ENCODE results near the gene ENTPD2.

The ENTPD2 gene

DNA sequence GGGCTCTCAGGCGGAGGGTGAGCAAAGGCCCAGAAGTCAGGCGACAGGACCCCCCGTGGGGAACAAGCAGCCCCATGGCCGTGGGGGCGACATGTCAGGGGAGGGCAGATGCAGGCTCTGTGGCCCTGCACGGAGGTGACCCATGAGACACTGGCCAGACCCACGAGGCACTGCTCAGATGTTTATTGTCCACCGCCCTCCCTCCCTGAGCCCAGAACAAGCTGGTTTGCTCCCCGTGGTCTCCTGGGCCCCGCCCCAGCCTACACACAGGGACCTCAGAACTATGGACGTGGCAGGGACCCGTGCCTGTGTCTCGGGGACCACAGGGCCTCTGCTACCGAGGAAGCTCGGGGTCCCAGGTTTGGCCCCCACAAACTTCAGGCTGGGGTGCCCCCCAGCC lies 23.9 kb downstream of the ENTPD2 start:
- DNase-seq (ENCODE audit: low read depth): no peak

DNA sequence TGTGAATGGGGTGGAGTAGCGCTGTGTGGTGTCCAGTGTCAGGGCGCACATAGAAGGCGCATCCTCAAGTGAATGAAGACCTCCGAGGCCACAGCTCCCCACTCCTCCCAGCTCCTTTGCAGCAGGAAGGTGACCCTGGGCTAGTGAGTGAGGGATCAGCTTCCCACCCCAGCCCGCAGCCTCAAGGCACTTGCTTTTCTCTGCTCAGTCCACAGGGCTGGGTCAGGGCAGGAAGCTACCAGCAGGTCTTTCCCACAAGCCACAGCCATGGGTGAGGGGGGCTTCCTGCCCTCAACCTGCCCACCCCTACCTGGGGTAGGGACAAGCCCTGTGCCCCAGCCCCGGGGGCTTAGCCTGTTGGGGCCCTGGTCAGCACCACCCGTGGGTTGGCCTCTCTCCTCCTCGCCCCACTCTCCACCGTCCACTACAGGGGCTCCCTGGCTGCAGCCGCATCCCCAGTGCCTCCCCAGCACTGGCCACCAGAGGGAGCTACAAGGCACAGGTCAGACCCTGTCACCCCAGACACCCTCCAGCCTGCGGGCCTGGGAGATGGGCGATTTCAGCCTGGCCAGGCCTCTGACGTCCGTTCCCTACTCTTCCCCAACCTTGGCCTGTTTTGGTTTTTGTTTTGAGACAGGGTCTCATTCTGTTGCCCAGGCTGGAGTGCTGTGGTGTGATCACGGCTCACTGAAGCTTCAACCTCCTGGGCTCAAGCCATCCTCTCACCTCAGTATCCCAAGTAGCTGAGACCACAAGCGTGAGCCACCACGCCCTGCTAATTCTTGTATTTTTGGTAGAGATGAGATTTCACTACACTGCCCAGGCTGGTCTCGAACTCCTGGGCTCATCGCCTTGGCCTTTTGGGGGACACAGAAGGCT lies 24.6 kb downstream of the ENTPD2 start:
- peak; percentile 42 for DNase-seq (ENCODE audit: low read depth)

DNA sequence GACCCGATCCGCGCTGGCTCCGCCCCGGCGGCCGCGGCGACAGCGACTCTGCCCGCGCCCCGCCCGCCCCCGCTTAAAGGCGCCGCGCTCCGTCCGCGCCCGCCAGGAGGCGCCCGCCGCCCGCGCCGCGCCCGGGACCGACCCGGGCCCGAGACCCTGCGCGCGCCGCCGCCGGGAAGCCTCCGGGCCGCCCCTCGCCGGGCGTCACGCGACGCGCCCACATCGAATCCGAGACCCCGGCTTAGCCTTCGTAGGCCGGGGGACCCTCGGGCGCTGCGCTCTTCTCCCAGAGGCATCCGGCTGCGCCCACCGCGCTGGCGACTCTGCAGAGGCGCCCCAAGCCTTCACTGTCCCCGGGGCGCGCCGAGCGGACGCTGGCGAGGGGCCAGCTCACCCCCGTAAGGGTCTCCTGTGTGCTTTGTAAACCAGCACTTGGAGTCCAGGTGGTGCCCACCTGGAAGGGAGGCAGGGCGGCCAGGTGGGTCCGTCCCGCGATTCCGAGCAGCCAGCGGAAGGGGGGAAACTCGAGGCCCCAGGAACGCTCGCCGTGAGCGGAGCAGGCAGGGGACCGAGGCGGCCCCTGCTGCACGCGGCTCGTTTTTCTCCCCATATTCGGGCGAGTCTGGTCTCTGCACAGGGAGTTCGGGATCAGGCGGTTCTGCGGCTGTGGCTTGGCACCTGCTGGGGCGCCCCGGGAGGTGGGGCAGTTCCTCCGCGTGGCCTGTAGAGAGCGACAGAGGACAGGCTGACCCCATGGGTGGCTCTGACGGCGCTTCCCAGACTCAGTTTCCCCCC lies 25.4 kb downstream of the ENTPD2 start:
- DNase-seq (ENCODE audit: low read depth): peak; percentile 35

DNA sequence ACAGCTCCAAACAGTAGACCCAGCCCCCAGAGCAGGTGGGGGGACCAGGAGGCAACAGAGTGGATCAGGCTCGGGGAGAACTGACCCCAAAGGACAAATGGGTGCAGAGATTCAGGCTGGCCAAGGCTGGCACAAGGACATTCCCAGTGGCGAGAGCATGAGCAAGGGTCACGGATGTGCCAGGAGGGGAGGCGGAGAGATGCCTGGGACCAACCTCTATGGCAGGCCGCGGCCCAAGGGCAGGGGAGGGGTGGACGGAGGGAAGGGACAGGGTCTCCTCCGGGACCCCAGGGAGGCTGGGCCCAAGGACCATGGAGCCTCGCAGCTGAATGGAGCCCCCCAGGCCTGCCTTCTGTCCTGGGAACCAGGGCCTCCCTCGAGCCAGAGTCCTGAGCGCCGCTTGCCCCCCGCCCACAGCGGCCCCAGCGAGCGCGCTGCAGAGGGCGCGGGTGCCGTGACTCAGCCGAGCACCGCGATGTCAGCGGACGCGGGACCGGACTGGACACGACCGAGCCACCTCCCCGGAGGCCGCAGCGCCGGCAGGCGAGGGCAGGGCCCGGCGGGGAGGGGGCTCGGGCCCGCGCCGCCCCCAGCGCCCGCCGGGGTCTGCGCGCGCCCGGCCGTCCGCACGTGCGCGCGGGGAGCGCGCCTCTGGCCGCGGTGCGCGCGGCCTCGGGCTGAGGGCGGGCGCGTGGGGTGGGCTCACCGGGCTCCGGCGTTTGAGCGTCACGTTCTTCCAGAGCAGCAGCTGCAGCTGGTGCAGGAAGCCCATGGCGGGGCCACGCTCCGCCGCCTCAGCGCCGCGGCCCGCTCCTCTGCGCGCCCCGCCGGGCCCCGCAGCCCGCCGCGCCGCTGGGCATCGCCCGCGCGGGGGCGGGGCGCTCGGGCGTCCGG lies 26.2 kb downstream of the ENTPD2 start, which contains the start of gene ABCA2:
Gene ABCA2 (minus strand): TSS at position 869 of the 894 bp plus-strand sequence. CDS start 97 bp downstream, at position 772.
- peak; percentile 27 for DNase-seq (ENCODE audit: low read depth)

DNA sequence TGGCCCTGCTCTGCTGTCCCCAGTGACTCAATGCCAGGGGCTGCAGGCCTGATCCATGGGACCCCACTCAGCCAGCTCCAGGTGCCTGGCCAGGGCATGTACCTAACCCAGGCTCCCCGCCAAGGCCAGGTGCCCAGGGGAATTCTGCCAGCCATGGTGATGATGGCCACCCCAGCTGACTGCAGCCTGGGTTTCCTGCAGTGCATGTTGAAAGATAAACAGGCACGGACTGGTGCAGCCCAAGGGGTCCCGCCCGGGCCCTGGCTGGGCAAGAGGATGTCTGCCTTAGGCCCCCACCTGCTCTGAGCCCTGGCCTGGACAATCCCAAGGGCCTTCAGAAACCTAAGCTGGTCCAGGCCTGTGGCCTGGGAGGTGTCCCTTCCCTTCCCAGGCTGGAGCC lies 27.0 kb downstream of the ENTPD2 start:
- DNase-seq (ENCODE audit: low read depth): no peak

DNA sequence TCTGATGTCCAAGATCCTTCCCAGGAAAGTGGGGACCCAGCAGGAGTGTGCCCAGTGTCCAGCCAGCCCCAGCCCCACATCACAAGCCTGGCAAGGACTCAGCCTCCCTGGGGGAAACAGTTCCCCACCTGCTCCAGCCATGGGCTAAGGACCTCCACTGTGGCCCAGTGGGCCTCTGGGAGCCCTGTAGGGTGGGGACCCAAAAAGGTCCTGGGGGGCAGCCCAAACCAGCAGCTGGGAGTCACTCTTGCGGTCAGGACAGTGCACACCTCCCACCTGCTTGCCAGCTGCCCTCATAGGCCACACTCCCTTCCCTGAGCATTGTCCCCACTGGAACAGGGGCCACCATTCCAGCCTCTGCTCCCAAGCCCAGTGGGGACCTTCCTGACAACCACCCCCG lies 27.5 kb downstream of the ENTPD2 start:
- no peak for DNase-seq (ENCODE audit: low read depth)

DNA sequence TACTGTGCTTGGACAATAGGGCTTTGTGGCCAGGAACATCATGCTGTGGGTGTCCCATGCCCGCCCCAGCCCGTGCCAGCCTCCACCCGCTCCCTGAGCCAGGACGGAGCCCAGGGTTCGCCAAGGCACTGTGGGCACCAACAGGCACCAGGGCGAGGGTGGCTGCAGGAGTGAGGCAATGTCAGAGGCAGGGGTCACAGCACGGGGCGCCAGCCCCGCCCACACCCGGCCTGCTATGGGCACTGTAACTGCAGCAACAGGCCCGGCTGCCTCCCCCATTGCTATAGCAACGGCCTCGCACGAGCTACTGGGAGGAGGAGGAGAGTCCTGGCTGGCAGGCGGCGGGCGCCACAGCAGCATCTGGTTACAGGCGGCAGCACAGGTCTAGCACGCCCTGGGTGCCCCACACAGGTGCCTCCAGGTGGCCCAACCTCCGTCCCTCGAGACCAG lies 28.3 kb downstream of the ENTPD2 start:
- DNase-seq (ENCODE audit: low read depth): no peak

DNA sequence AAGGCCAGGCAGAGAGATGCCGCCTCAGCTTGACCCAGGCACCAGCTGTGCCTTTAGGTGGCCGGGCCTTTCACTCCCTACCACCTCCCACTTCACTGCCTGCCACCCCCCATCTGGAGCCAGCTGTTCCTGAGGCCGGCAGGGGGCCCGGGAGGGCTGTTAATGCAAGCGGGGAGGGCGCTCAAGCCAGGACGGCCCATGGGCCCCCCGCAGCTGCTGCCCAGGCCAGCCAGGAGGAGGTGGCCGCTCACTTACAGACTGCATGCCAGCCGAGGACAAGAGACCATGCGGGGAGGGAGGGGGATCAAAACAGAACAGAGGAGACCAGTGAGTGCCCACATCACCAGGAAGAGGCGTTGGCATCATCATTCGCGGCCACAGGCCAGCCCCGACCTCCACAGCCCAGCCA lies 30.3 kb downstream of the ENTPD2 start:
- DNase-seq (ENCODE audit: low read depth): no peak

DNA sequence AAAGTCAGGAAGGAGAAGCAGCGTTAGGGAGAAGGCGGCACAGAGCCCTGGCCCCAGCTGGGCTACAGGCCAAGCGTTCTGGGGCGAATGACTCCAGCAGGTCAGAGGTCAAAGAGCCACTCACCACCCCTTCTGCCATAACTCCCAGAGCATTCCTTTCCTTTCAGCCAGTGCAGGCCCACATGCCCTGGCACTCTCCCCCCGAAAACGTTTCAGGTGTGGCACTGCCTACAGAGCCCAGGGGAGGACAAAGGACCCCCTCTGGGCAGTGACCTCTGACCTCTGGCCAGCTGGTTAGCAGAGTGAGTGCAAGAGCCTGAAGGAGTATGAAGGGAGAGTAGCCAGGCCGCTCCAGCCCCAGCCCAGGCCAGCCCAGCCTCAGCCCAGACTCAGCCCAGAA lies 30.7 kb downstream of the ENTPD2 start:
- DNase-seq (ENCODE audit: low read depth): no peak

DNA sequence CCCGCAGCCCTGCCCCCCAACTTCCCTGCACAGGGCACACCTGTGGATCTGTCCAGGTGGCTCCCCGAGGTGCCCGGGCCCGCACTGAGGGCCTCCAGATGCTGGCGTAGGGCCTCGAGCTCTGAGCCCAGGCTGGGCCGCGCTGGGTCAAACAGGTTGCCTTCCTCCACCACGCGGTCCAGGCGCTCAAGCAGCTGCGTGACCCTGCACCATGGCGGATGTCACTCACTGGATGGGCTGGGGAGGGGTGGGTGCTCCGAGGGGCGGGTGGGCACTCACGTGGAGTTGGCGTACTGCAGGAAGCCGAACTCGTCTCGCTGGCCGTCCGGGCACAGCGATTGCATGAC lies 31.2 kb downstream of the ENTPD2 start:
- DNase-seq (ENCODE audit: low read depth): no peak

DNA sequence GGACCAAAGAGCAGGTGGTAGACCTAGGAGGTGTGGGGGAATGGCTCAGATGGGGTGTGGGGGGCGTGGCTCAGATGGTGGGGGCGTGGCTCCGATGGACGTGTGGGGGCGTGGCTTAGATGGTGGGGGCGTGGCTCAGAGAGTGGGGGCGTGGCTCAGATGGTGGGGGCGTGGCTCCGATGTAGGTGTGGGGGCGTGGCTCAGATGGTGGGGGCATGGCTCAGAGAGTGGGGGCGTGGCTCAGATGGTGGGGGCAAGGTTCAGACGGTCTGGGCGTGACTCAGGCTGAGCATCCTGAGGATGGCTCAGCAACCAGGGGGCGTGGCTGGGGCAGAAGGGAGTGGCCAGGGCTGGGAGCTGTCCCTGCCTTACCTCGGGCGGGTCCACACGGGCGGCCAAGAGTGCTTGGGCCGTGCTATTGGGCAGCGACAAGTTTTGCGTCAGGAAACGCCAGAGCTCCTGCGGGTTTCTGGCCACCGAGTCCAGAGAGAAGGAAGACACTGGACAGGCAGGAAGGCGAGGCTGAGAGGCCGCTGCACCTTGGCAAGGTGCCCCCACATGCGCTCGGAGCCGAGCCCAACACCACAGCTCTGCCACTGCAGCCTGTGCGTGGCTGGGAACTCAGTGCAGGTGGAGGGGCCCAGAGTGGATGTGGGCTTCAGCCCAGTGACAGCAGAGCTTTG lies 31.7 kb downstream of the ENTPD2 start:
- peak; percentile 73 for DNase-seq (ENCODE audit: low read depth)

DNA sequence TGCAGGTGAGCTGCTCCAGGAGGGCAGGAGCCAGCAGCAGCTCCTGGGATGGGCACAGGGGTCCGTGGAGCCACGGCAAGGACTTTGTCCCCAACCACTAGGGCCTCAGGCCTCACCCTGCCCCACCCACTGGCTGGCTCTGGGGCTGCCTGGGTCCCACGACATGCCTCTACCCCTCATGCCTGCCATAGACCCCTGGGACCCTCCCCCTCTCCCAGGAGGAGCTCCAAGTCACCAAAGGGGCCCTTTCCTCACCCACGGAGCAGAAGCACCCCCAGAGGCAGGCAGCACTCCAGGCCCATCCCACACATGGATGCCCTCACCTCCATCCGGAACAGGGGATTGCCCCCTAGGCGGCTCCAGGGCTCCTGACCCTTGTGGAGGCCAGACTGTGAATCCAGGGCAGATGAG lies 32.3 kb downstream of the ENTPD2 start:
- DNase-seq (ENCODE audit: low read depth): no peak

DNA sequence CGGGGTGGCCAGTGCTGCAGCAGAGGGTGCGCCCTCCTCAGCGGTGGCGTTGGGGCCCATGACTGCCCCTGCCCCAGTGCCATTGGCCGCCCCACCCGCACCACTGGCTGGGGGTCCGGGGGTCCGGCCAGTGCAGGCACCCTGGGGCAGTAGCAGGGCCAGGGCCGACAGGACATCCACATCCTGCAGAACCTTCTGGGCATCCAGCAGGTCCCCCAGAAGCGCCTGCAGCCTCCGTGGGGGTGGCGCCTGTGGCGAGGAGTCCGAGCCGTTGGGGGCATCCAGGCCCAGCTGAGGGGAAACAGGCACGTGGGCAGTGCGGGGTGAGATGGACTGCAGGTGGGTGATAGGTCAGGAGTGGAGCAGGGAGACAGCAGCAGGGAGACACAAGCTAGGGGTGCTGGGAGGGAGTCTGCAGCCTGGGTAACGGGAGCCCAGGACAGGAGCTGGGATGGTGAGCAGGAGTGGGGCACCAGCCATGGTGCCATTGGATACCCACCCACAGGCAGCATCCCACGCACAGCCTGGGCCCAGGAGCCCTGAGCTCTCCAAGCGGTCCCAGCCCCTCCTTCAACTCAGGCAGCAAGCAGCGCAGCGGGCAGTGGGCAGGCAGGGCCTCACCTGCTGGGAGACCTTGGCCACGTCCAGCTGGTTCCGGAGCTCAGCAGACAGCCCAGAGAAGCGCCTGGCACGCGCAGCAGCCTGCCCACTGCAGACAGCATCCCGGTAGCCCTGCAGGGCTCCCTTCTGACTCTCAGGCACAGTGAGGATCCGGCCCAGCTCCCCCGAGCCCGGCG lies 32.9 kb downstream of the ENTPD2 start:
- DNase-seq (ENCODE audit: low read depth): no peak

DNA sequence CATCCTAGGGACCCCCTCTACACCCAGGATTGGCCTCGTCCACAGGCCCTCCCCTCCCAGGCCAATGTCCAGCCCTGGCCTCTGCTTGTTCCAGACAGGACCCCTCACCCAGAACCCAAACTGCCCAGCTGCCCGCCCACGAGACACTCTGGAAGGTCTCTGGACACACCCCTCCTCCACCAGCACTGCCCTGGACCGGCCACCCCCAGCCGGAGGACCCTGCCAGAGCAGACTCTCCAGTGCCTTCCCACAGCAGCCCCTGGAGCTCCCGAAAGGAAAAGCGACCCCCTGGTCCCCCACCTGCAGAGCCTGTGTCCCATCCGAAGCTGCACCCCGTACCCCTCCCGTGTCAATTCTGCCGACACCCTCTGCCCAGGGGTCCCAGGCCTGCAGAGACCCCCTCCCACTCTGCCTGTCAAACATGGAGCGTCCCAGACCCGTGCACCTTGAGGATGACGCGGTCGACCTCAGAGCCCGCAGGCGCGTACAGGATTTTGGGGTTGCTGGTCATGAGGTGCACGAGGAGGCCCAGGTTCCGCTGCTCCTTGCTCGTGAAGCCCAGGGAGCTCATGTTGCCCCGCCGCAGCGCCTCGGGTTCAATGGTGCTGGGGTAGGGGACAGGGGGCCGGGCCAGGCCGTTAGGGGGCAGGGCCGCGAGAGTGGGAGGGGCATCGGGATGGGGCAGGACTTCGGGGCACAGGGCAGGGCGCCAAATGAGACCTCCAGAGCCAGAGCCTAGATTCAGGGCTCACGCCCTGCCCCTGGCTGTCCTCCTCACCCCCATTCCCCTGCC lies 33.8 kb downstream of the ENTPD2 start:
- DNase-seq (ENCODE audit: low read depth): no peak

DNA sequence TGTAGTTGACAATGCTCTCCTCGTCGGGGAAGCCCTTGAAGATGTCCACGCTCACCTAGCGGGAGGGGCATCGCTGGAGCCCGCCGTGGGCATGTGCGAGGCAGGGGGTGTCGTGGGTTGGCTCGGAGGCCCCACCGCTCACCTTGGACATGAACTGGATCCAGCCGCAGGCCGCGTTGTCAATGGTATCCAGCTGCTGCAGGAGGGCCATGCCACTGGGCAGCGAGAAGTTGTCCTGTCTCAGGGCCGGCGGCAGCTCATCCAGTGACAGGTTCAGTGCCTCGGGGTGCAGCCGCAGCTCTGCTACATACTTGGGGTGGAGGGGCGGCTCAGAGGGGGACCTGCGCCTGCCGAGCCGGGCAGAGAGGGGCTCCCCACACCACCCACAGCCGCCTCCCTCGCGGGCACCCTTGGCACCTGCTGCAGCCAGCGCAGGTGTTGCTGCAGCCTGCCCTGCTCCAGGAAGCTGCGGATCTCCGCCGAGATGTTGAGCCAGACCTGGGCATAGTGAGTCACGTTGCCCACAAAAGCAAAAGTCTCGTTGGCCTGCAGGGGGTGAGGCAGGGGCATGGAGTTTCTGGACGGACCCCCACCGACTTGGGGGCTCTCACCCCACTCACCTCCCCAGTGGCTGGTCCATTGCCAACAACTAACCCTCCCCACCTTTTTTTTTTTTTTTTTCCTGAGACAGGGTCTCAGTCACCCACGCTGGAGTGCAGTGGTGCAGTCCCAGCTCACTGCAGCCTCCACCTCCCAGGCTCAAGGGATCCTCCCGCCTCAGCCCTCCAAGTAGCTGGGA lies 34.9 kb downstream of the ENTPD2 start:
- no peak for DNase-seq (ENCODE audit: low read depth)

DNA sequence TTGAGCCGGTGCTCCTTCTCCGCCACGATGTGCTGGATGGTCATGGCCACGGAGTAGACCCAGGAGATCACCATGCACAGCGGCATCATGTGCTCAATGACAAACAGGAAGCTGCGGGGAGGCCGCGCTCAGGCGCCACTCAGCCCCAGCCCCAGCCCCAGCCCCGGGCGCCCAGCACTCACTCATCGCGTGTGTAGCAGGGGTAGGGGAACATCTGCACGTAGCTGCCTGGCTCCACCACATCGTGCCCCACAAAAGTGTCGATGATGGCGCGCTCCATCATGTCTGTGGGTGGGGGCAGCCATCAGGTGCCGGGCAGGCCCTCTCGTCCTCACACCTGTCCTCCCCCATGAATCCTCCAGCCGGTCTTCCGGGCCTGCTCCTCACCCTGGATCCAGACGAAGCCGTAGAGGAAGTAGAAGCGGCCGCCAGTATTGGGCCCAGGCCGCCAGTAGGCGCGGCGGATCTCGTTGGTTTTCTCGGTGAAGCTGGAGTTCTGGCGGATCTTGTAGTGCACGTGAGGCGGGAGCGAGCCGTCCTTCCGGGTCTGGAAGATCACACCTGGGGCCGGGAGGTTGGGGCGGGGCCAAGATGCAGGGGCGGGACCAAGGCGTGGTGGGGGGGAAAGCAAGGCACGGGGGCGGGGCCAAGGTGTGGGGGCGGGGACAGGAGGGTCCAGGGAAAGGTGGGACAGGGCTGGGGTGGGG lies 35.9 kb downstream of the ENTPD2 start:
- DNase-seq (ENCODE audit: low read depth): no peak

DNA sequence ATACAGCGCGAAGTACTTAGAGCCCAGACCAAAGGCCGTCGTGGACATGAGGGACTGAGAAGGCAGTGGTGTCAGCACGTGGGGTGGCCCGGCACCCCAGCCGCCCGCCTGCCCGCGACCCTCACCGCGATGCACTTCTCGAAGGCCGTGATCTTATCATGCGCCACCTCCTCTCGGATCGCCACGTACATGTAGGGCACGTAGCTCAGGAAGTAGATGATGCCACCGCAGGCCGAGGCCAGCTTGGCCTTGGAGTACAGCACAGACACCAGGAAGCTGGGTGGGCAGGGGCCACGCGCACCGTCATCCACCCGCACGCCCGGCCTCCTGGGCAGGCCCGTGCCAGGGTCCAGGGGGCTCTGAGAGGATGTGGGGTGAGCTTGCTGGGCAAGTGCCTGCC lies 36.8 kb downstream of the ENTPD2 start:
- no peak for DNase-seq (ENCODE audit: low read depth)

DNA sequence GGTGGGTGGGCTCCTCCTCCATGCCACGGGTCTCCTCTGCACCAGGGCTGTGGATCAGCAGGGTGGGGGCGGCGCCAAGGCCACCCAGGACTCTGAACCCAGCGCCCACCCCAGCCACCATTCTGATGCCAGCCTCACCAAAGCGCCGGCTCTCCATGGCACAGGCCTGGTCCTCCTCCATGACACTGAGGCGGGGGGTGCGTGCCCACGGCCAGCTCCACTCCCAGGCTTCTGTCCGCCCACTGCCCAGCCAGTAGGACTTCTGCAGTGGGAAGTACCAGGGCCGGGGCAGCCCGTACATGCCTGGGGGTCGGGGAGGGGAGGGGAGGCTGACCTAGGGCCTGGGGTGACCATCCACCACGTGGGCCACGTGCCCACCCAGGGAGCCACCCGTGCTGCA lies 37.4 kb downstream of the ENTPD2 start:
- no peak for DNase-seq (ENCODE audit: low read depth)
